ENCODE data around the gene PIGC. TPM values are rescaled to one million over a fixed set of nuclear protein-coding genes. Genes with fewer than 3 reads are reported as not detected.

Gene PIGC
- total RNA-seq, 2 experiments from 2014 or later = 14.7 to 17.1 TPM

Other genes starting within 250 kb of the PIGC start
- not detected for gene C1orf105, start 23.4 kb downstream of the PIGC start, total RNA-seq
- 10 to 100 TPM; 22.1 to 23.8 TPM for gene SUCO, start 89.1 kb upstream of the PIGC start, total RNA-seq
- 1 to 10 TPM; 3.6 to 4.0 TPM for gene FASLG, start 215.0 kb upstream of the PIGC start, total RNA-seq

All from activated CD4-positive, alpha-beta T cell treated with anti-CD3 and anti-CD28 coated beads for 36 hours (primary cell).